OCI-LY3 (cell line): ENCODE data around the gene C3orf52.

Experiments used
- H2AFZ ChIP-seq: fragments of 200-600, 300-600 bp; shearing (Covaris generic); 2 replicates; pipeline ENCODE4 v1.6.0; 2014; ENCODE audit warnings: antibody characterized with exemption, low read depth, low read length
- H3K27ac ChIP-seq: fragments of 200-600, 300-600 bp; sonication (generic); 2 replicates; pipeline ENCODE4 v1.5.1; 2014; ENCODE audit warnings: mild to moderate bottlenecking, low read length, moderate library complexity, mixed read lengths
- H3K27me3 ChIP-seq: fragments of 200-600, 300-600 bp; sonication (generic); 2 replicates; pipeline ENCODE4 v1.6.1; 2014; ENCODE audit warnings: low read depth, low read length, mixed read lengths
- H3K36me3 ChIP-seq: fragments of 200-600, 300-600 bp; sonication (generic); replicated peaks from 2 replicates; pipeline ENCODE3; 2014; ENCODE audit warnings: low read depth, low read length, mixed read lengths
- H3K4me1 ChIP-seq: fragments of 300-600, 200-600 bp; sonication (generic); 2 replicates; pipeline ENCODE4 v1.6.1; 2014; ENCODE audit warnings: low read length, mixed read lengths
- H3K4me2 ChIP-seq: fragments of 200-600, 300-600 bp; sonication (generic); 2 replicates; pipeline ENCODE4 v1.6.1; 2014; ENCODE audit warnings: low read length, mixed read lengths
- H3K4me3 ChIP-seq: fragments of 300-600, 200-600 bp; sonication (generic); 2 replicates; pipeline ENCODE4 v1.5.1; 2014; ENCODE audit warnings: antibody characterized with exemption, mild to moderate bottlenecking, low read length, moderate library complexity
- H3K79me2 ChIP-seq: fragments of 300-600, 200-600 bp; shearing (Covaris generic); 2 replicates; pipeline ENCODE4 v1.6.1; 2014; ENCODE audit warnings: mild to moderate bottlenecking, low read length, mixed read lengths
- H3K9ac ChIP-seq: fragments of 300-600, 200-600 bp; shearing (Covaris generic); 2 replicates; pipeline ENCODE4 v1.6.0; 2014; ENCODE audit warnings: mild to moderate bottlenecking, low read length, moderate library complexity
- H3K9me3 ChIP-seq: fragments of 200-600, 300-600 bp; shearing (Covaris generic); 2 replicates; pipeline ENCODE4 v1.6.1; 2014; ENCODE audit warnings: low read length, mixed read lengths; ENCODE audit not compliant: insufficient read depth
- H4K20me1 ChIP-seq: fragments of 200-600, 300-600 bp; sonication (generic); 2 replicates; pipeline ENCODE4 v1.6.1; 2016; ENCODE audit warnings: low read length, mixed read lengths; ENCODE audit not compliant: insufficient read depth
- EZH2phosphoT487 ChIP-seq: fragments of 200-600 bp; shearing (Covaris generic); IDR thresholded peaks from 2 replicates; pipeline ENCODE4 v1.6.1; 2018; ENCODE audit warnings: antibody characterized with exemption, mixed run types, low read depth
- TF ChIP-seq, protein P1 (sequence below): fragments of 200-600, 300-600 bp; sonication (generic); IDR thresholded peaks from 2 replicates; pipeline ENCODE4 v1.5.1; 2014; ENCODE audit warnings: antibody characterized with exemption, low read length, low read depth

The C3orf52 gene

GRCh38 chr3:112138219-112138969, 52.2 kb downstream of the C3orf52 start:
- H2AFZ ChIP-seq: no peak overlapping the region
- H3K36me3 ChIP-seq: no peaks in the 10 kb centered on the region
- H4K20me1 ChIP-seq: no peaks in the 10 kb centered on the region
- H3K27ac ChIP-seq: no peak overlapping the region
- peaks cover 47% of the 10 kb centered on the region for H3K4me1 ChIP-seq
- H3K9me3 ChIP-seq: no peaks in the 10 kb centered on the region
- H3K79me2 ChIP-seq: no peaks in the 10 kb centered on the region
- H3K9ac ChIP-seq: no peak overlapping the region
- no peak overlapping the region for H3K4me3 ChIP-seq
- H3K4me2 ChIP-seq: no peak overlapping the region
- H3K27me3 ChIP-seq: peaks cover 4% of the 10 kb centered on the region; the same call in 1 of the 2 replicates
- TF ChIP-seq, protein P1, sequence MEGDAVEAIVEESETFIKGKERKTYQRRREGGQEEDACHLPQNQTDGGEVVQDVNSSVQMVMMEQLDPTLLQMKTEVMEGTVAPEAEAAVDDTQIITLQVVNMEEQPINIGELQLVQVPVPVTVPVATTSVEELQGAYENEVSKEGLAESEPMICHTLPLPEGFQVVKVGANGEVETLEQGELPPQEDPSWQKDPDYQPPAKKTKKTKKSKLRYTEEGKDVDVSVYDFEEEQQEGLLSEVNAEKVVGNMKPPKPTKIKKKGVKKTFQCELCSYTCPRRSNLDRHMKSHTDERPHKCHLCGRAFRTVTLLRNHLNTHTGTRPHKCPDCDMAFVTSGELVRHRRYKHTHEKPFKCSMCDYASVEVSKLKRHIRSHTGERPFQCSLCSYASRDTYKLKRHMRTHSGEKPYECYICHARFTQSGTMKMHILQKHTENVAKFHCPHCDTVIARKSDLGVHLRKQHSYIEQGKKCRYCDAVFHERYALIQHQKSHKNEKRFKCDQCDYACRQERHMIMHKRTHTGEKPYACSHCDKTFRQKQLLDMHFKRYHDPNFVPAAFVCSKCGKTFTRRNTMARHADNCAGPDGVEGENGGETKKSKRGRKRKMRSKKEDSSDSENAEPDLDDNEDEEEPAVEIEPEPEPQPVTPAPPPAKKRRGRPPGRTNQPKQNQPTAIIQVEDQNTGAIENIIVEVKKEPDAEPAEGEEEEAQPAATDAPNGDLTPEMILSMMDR: no peak
- no peak for TF ChIP-seq EZH2phosphoT487

- TF ChIP-seq, protein P1: no peak
- no peak for TF ChIP-seq EZH2phosphoT487
- peaks cover 26% of the 10 kb centered on the region for H3K4me1 ChIP-seq
- H3K4me3 ChIP-seq: no peak overlapping the region
- no peaks in the 10 kb centered on the region for H3K36me3 ChIP-seq
- H2AFZ ChIP-seq: no peak overlapping the region
- no peaks in the 10 kb centered on the region for H3K79me2 ChIP-seq
- H3K4me2 ChIP-seq: no peak overlapping the region
- peaks cover 4% of the 10 kb centered on the region; the same call in 1 of the 2 replicates for H3K27me3 ChIP-seq
- no peak overlapping the region for H3K9ac ChIP-seq
- H3K9me3 ChIP-seq: 0 out of 2 replicates have a peak, but pooled peaks cover 7% of the 10 kb centered on the region
- no peaks in the 10 kb centered on the region for H4K20me1 ChIP-seq
- no peak overlapping the region for H3K27ac ChIP-seq
These were observed 54.4 kb downstream of the C3orf52 start for GRCh38 chr3:112140584-112140983.

- peaks cover 4% of the 10 kb centered on the region; the same call in 1 of the 2 replicates for H3K27me3 ChIP-seq
- no peak overlapping the region for H3K4me2 ChIP-seq
- no peak overlapping the region for H2AFZ ChIP-seq
- no peaks in the 10 kb centered on the region for H3K36me3 ChIP-seq
- peaks cover 18% of the 10 kb centered on the region for H3K4me1 ChIP-seq
- no peaks in the 10 kb centered on the region for H4K20me1 ChIP-seq
- no peak overlapping the region for H3K4me3 ChIP-seq
- no peaks in the 10 kb centered on the region for H3K79me2 ChIP-seq
- no peak overlapping the region for H3K27ac ChIP-seq
- no peak overlapping the region for H3K9ac ChIP-seq
- no peak for TF ChIP-seq EZH2phosphoT487
- 0 out of 2 replicates have a peak, but pooled peaks cover 7% of the 10 kb centered on the region for H3K9me3 ChIP-seq
These were observed 55.1 kb downstream of the C3orf52 start for GRCh38 chr3:112141293-112141692.

DNA sequence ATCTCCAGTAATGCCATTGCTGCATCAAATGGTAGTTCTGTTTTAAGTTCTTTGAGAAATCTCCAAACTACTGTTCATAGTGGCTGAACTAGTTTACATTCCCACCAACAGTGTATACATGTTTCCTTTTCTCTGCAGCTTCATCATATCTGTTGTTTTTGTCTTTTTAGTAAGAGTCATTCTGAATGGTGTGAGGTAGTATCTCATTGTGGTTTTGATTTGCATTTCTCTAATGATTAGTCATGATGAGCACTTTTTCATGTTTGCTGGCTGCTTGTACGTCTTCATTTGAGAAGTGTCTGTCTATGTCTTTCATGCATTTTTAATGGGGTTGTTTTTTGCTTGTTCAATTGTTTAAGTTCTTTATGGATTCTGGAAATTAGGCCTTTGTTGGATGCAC, 57.1 kb downstream of the C3orf52 start:
- no peak overlapping the region for H3K9ac ChIP-seq
- peaks cover 4% of the 10 kb centered on the region; the same call in 1 of the 2 replicates for H3K27me3 ChIP-seq
- H3K4me2 ChIP-seq: no peak overlapping the region
- TF ChIP-seq EZH2phosphoT487: no peak
- TF ChIP-seq, protein P1: no peak
- no peaks in the 10 kb centered on the region for H3K4me1 ChIP-seq
- H3K79me2 ChIP-seq: no peaks in the 10 kb centered on the region
- H2AFZ ChIP-seq: no peak overlapping the region
- 0 out of 2 replicates have a peak, but pooled peaks cover 13% of the 10 kb centered on the region for H3K9me3 ChIP-seq
- H3K36me3 ChIP-seq: no peaks in the 10 kb centered on the region
- H4K20me1 ChIP-seq: no peaks in the 10 kb centered on the region
- H3K4me3 ChIP-seq: no peak overlapping the region
- no peak overlapping the region for H3K27ac ChIP-seq
